ENCODE results near the gene ABCB8. TPM values are rescaled to one million over a fixed set of nuclear protein-coding genes. Genes with fewer than 3 reads are reported as not detected.
"Not testable (repeated sequence)": the region's sequence is repeated elsewhere in the genome, so short reads cannot be mapped to it uniquely, and the experiment has no call there.

The ABCB8 gene
- total and polyA plus RNA-seq, 9 of the 15 experiments (the other 6 are each of a cell fraction or from before 2014, with no cell fraction given): 7.6 to 106 (median 36.3) TPM

DNA sequence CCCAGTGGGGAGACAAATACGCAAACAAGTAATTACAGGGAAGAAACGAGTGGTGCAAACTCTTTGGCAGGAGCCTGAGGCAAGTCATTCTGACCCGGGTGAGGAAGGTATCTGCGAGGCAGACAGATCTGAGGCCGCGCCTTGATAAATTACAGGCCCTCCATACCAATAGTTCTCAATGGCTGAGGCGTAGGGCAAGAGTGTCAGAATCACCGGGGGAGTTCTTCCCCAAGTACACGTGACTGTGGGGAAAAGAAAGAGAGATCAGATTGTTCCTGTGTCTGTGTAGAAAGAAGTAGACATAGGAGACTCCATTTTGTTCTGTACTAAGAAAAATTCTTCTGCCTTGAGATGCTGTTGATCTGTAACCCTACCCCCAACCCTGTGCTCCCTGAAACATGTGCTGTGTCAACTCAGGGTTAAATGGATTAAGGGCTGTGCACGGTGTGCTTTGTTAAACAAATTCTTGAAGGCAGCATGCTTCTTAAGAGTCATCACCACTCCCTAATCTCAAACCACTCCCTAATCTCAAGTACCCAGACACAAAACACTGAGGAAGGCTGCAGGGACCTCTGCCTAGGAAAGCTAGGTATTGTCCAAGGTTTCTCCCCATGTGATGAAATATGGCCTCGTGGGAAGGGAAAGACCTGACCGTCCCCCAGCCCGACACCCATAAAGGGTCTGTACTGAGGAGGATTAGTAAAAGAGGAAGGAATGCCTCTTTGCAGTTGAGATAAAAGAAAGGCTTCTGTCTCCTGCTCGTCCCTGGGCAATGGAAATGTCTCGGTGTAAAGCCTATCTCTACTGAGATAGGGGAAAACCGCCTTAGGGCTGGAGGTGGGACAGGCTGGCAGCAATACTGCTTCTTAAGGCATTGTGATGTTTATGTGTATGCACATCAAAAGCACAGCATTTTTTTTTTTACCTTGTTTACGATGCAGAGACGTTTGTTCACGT is 1.2 kb upstream of the ABCB8 start (continued):
- TF ChIP-seq ETS2 (tag; IDR thresholded peaks at IDR 0.05; ENCODE audit: borderline replicate concordance, poor library complexity, severe bottlenecking): peak; percentile 64
- TF ChIP-seq DMBX1 (CRISPR knock-in tag; IDR thresholded peaks at IDR 0.05; ENCODE audit: borderline replicate concordance): peak; percentile 99
- TF ChIP-seq HDAC1 (IDR thresholded peaks at IDR 0.05): peak; percentile 70 to 74; a peak in 2 of 4 replicates
- peak in 1 of 2 experiments; percentile 12; a peak in 2 of 4 replicates for TF ChIP-seq ARNT (IDR thresholded peaks at IDR 0.05)
- TF ChIP-seq, protein P1, sequence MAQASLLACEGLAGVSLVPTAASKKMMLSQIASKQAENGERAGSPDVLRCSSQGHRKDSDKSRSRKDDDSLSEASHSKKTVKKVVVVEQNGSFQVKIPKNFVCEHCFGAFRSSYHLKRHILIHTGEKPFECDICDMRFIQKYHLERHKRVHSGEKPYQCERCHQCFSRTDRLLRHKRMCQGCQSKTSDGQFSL (CRISPR knock-in tag; IDR thresholded peaks at IDR 0.05): not testable (repeated sequence)
- TF ChIP-seq, protein P1 (tag; IDR thresholded peaks at IDR 0.05): peak in 1 of 2 experiments; percentile 96; a peak in 2 of 4 replicates
- peak; percentile 93 for TF ChIP-seq GTF2A2 (tag; IDR thresholded peaks at IDR 0.05)
- TF ChIP-seq LCOR (CRISPR knock-in tag; IDR thresholded peaks at IDR 0.05): peak; percentile 55; the same call in 1 of the 2 replicates
- TF ChIP-seq STAT5A (IDR thresholded peaks at IDR 0.05; ENCODE audit: borderline replicate concordance, low read length): 0 out of 2 replicates have a peak, but pooled peaks have one; percentile 16
- TF ChIP-seq, protein P2, sequence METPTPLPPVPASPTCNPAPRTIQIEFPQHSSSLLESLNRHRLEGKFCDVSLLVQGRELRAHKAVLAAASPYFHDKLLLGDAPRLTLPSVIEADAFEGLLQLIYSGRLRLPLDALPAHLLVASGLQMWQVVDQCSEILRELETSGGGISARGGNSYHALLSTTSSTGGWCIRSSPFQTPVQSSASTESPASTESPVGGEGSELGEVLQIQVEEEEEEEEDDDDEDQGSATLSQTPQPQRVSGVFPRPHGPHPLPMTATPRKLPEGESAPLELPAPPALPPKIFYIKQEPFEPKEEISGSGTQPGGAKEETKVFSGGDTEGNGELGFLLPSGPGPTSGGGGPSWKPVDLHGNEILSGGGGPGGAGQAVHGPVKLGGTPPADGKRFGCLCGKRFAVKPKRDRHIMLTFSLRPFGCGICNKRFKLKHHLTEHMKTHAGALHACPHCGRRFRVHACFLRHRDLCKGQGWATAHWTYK (CRISPR knock-in tag; IDR thresholded peaks at IDR 0.05): peak; percentile 97
- peak; percentile 3 to 31; a peak in 1 of 4 replicates for TF ChIP-seq SIN3A (IDR thresholded peaks at IDR 0.05; ENCODE audit: borderline replicate concordance in 2 of 2, control insufficient read depth in 1 of 2, low read depth in 2 of 2, low read length in 2 of 2)
- TF ChIP-seq NFIC (IDR thresholded peaks at IDR 0.05): peak; percentile 65
- peak; percentile 30 to 57; a peak in 2 of 4 replicates for TF ChIP-seq FOXA3 (CRISPR knock-in tag; conservative IDR thresholded peaks at IDR 0.05 in 1 of 2, IDR thresholded peaks at IDR 0.05 in 1 of 2)
- TF ChIP-seq, protein P3, sequence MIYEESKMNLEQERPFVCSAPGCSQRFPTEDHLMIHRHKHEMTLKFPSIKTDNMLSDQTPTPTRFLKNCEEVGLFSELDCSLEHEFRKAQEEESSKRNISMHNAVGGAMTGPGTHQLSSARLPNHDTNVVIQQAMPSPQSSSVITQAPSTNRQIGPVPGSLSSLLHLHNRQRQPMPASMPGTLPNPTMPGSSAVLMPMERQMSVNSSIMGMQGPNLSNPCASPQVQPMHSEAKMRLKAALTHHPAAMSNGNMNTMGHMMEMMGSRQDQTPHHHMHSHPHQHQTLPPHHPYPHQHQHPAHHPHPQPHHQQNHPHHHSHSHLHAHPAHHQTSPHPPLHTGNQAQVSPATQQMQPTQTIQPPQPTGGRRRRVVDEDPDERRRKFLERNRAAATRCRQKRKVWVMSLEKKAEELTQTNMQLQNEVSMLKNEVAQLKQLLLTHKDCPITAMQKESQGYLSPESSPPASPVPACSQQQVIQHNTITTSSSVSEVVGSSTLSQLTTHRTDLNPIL (CRISPR knock-in tag; IDR thresholded peaks at IDR 0.05): peak; percentile 85; the same call in 1 of the 2 replicates
- TF ChIP-seq, protein P4, sequence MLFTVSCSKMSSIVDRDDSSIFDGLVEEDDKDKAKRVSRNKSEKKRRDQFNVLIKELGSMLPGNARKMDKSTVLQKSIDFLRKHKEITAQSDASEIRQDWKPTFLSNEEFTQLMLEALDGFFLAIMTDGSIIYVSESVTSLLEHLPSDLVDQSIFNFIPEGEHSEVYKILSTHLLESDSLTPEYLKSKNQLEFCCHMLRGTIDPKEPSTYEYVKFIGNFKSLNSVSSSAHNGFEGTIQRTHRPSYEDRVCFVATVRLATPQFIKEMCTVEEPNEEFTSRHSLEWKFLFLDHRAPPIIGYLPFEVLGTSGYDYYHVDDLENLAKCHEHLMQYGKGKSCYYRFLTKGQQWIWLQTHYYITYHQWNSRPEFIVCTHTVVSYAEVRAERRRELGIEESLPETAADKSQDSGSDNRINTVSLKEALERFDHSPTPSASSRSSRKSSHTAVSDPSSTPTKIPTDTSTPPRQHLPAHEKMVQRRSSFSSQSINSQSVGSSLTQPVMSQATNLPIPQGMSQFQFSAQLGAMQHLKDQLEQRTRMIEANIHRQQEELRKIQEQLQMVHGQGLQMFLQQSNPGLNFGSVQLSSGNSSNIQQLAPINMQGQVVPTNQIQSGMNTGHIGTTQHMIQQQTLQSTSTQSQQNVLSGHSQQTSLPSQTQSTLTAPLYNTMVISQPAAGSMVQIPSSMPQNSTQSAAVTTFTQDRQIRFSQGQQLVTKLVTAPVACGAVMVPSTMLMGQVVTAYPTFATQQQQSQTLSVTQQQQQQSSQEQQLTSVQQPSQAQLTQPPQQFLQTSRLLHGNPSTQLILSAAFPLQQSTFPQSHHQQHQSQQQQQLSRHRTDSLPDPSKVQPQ (CRISPR knock-in tag; IDR thresholded peaks at IDR 0.05; ENCODE audit: borderline replicate concordance): peak; percentile 92; the same call in 1 of the 2 replicates
- TF ChIP-seq, protein P5, sequence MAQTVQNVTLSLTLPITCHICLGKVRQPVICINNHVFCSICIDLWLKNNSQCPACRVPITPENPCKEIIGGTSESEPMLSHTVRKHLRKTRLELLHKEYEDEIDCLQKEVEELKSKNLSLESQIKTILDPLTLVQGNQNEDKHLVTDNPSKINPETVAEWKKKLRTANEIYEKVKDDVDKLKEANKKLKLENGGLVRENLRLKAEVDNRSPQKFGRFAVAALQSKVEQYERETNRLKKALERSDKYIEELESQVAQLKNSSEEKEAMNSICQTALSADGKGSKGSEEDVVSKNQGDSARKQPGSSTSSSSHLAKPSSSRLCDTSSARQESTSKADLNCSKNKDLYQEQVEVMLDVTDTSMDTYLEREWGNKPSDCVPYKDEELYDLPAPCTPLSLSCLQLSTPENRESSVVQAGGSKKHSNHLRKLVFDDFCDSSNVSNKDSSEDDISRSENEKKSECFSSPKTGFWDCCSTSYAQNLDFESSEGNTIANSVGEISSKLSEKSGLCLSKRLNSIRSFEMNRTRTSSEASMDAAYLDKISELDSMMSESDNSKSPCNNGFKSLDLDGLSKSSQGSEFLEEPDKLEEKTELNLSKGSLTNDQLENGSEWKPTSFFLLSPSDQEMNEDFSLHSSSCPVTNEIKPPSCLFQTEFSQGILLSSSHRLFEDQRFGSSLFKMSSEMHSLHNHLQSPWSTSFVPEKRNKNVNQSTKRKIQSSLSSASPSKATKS (CRISPR knock-in tag; IDR thresholded peaks at IDR 0.05): peak; percentile 78; the same call in 1 of the 2 replicates

Data from K562 (cell line).